ENCODE data around the gene CYP27B1. TPM values are rescaled to one million over a fixed set of nuclear protein-coding genes. Genes with fewer than 3 reads are reported as not detected.

CYP27B1 gene
- total RNA-seq, 1 donor from 2014 or later: 4.2 TPM

- peaks cover 61% of the 10 kb centered on the region for H3K27me3 Mint-ChIP-seq (ENCODE audit: low read depth)
- TF ChIP-seq CTCF (conservative IDR thresholded peaks at IDR 0.05): no peak
- DNase-seq (ENCODE audit: low read depth, low spot score): no peak
Measured at GRCh38 chr12:57755454-57756372, 11.2 kb downstream of the CYP27B1 start.

GRCh38 chr12:57755194-57755453 lies 11.8 kb downstream of the CYP27B1 start:
- H3K27me3 Mint-ChIP-seq (ENCODE audit: low read depth): peaks cover 56% of the 10 kb centered on the region
- TF ChIP-seq CTCF (conservative IDR thresholded peaks at IDR 0.05): no peak

More at GRCh38 chr12:57755454-57756372, 11.2 kb downstream of the CYP27B1 start:
- Mint-ChIP-seq H3K9me3 (no peaks in the 10 kb centered on the region), H3K27ac (ENCODE audit: unreplicated experiment) (no peak overlapping the region), H3K4me3 (peak overlapping the region; percentile 89), H3K36me3 (ENCODE audit: low read depth) (peaks cover 14% of the 10 kb centered on the region), H3K4me1 (peaks cover 46% of the 10 kb centered on the region)

GRCh38 chr12:57754411-57755193 lies 12.3 kb downstream of the CYP27B1 start, which contains the start of gene MARCHF9:
MARCHF9 (plus strand) TSS chr12:57755103; CDS start chr12:57755529, 426 bp downstream.
- Mint-ChIP-seq H3K9me3 (no peaks in the 10 kb centered on the region), H3K27ac (ENCODE audit: unreplicated experiment) (peak within 1 kb of the TSS; percentile 52), H3K4me1 (peaks cover 53% of the 10 kb centered on the region), H3K27me3 (ENCODE audit: low read depth) (peaks cover 51% of the 10 kb centered on the region), H3K4me3 (peak within 1 kb of the TSS; percentile 98), H3K36me3 (ENCODE audit: low read depth) (peaks cover 19% of the 10 kb centered on the region)
- no peak for DNase-seq (ENCODE audit: low read depth, low spot score)
- no peak for TF ChIP-seq CTCF (conservative IDR thresholded peaks at IDR 0.05)

More at GRCh38 chr12:57755194-57755453, 11.8 kb downstream of the CYP27B1 start:
- no peaks in the 10 kb centered on the region for H3K9me3 Mint-ChIP-seq
- H3K27ac Mint-ChIP-seq (ENCODE audit: unreplicated experiment): no peak overlapping the region
- peaks cover 19% of the 10 kb centered on the region for H3K36me3 Mint-ChIP-seq (ENCODE audit: low read depth)
- no peak for DNase-seq (ENCODE audit: low read depth, low spot score)
- H3K4me3 Mint-ChIP-seq: no peak overlapping the region
- peaks cover 52% of the 10 kb centered on the region for H3K4me1 Mint-ChIP-seq

- peaks cover 19% of the 10 kb centered on the region for H3K36me3 Mint-ChIP-seq (ENCODE audit: low read depth)
- no peaks in the 10 kb centered on the region for H3K9me3 Mint-ChIP-seq
- peak overlapping the region; percentile 98 for H3K4me3 Mint-ChIP-seq
- no peak for DNase-seq (ENCODE audit: low read depth, low spot score)
- no peak for TF ChIP-seq CTCF (conservative IDR thresholded peaks at IDR 0.05)
- peaks cover 53% of the 10 kb centered on the region for H3K4me1 Mint-ChIP-seq
- H3K27ac Mint-ChIP-seq (ENCODE audit: unreplicated experiment): no peak overlapping the region
- peaks cover 46% of the 10 kb centered on the region for H3K27me3 Mint-ChIP-seq (ENCODE audit: low read depth)
Measured at GRCh38 chr12:57753756-57754337, 13.0 kb downstream of the CYP27B1 start.

GRCh38 chr12:57752668-57753000 lies 14.2 kb downstream of the CYP27B1 start:
- H3K9me3 Mint-ChIP-seq: no peaks in the 10 kb centered on the region
- peaks cover 53% of the 10 kb centered on the region for H3K4me1 Mint-ChIP-seq
- H3K4me3 Mint-ChIP-seq: peak overlapping the region; percentile 98
- H3K27me3 Mint-ChIP-seq (ENCODE audit: low read depth): peaks cover 42% of the 10 kb centered on the region
- H3K36me3 Mint-ChIP-seq (ENCODE audit: low read depth): peaks cover 22% of the 10 kb centered on the region
- TF ChIP-seq CTCF (conservative IDR thresholded peaks at IDR 0.05): no peak
- H3K27ac Mint-ChIP-seq (ENCODE audit: unreplicated experiment): no peak overlapping the region
- DNase-seq (ENCODE audit: low read depth, low spot score): no peak

Measured in neural crest cell (in vitro differentiated cells).